ENCODE measurements around the gene NEB.
"Not testable (repeated sequence)": the region's sequence is repeated elsewhere in the genome, so short reads cannot be mapped to it uniquely, and the experiment has no call there.

Gene NEB

GRCh38 chr2:151654085-151654484 lies 80.2 kb downstream of the NEB start:
- WGBS (ENCODE audit: extremely low coverage, insufficient coverage, low lambda C conversion rate), result no CpG with 5 or more reads among the region's 3 CpGs
- H4K8ac ChIP-seq (ENCODE audit: low read depth, low read length), result no peak overlapping the region
- no peak overlapping the region for H3K4me3 ChIP-seq (ENCODE audit: low read length)
- no peaks in the 10 kb centered on the region for H3K79me2 ChIP-seq (ENCODE audit: control insufficient read depth, insufficient read depth, low read length)
- H2BK15ac ChIP-seq (replicated peaks; ENCODE audit: low read depth), result no peak overlapping the region
- no peak overlapping the region for H2BK120ac ChIP-seq (ENCODE audit: low read depth, low read length)
- H3K79me1 ChIP-seq (ENCODE audit: low read length), result no peaks in the 10 kb centered on the region
- no peak overlapping the region for H3K4ac ChIP-seq (ENCODE audit: low read depth, low read length)
- no peak overlapping the region for H3K18ac ChIP-seq (ENCODE audit: low read length)
- H4K5ac ChIP-seq (ENCODE audit: low read length), result no peak overlapping the region
- no peaks in the 10 kb centered on the region for H3K4me1 ChIP-seq (ENCODE audit: control insufficient read depth, low read depth, low read length)
- H3K56ac ChIP-seq (ENCODE audit: low read length), result no peak overlapping the region
- no peak overlapping the region for H2BK5ac ChIP-seq (ENCODE audit: low read length)
- no peak overlapping the region for H3K9ac ChIP-seq (ENCODE audit: low read length)
- H3K23ac ChIP-seq (ENCODE audit: low read length), result no peak overlapping the region
- H3K27me3 ChIP-seq (ENCODE audit: insufficient read depth, low read length, poor library complexity), result no peaks in the 10 kb centered on the region
- H2AK5ac ChIP-seq (ENCODE audit: low read length), result no peak overlapping the region
- H3K27ac ChIP-seq (ENCODE audit: low read depth, low read length), result no peak overlapping the region
- H3K36me3 ChIP-seq (ENCODE audit: control insufficient read depth, insufficient read depth, low read length), result no peaks in the 10 kb centered on the region
- no peak for DNase-seq
- H3K4me2 ChIP-seq (ENCODE audit: low read length), result no peak overlapping the region

GRCh38 chr2:151651274-151651673 lies 83.0 kb downstream of the NEB start:
- H4K8ac ChIP-seq (ENCODE audit: low read depth, low read length), result no peak overlapping the region
- H2BK5ac ChIP-seq (ENCODE audit: low read length), result no peak overlapping the region
- H3K79me1 ChIP-seq (ENCODE audit: low read length), result no peaks in the 10 kb centered on the region
- no CpG with 5 or more reads among the region's 3 CpGs for WGBS (ENCODE audit: extremely low coverage, insufficient coverage, low lambda C conversion rate)
- no peak overlapping the region for H4K5ac ChIP-seq (ENCODE audit: low read length)
- H3K27ac ChIP-seq (ENCODE audit: low read depth, low read length), result no peak overlapping the region
- H3K18ac ChIP-seq (ENCODE audit: low read length), result no peak overlapping the region
- H3K36me3 ChIP-seq (ENCODE audit: control insufficient read depth, insufficient read depth, low read length), result no peaks in the 10 kb centered on the region
- no peak overlapping the region for H3K4ac ChIP-seq (ENCODE audit: low read depth, low read length)
- no peaks in the 10 kb centered on the region for H3K4me1 ChIP-seq (ENCODE audit: control insufficient read depth, low read depth, low read length)
- H3K4me3 ChIP-seq (ENCODE audit: low read length), result no peak overlapping the region
- no peak for DNase-seq
- H3K56ac ChIP-seq (ENCODE audit: low read length), result no peak overlapping the region
- H3K4me2 ChIP-seq (ENCODE audit: low read length), result no peak overlapping the region
- no peak overlapping the region for H2BK120ac ChIP-seq (ENCODE audit: low read depth, low read length)
- no peak overlapping the region for H2AK5ac ChIP-seq (ENCODE audit: low read length)
- no peak overlapping the region for H3K23ac ChIP-seq (ENCODE audit: low read length)
- no peak overlapping the region for H2BK15ac ChIP-seq (replicated peaks; ENCODE audit: low read depth)
- no peaks in the 10 kb centered on the region for H3K27me3 ChIP-seq (ENCODE audit: insufficient read depth, low read length, poor library complexity)
- H3K9ac ChIP-seq (ENCODE audit: low read length), result no peak overlapping the region
- H3K79me2 ChIP-seq (ENCODE audit: control insufficient read depth, insufficient read depth, low read length), result no peaks in the 10 kb centered on the region

GRCh38 chr2:151650456-151650855 lies 83.8 kb downstream of the NEB start:
- H3K27me3 ChIP-seq (ENCODE audit: insufficient read depth, low read length, poor library complexity), result no peaks in the 10 kb centered on the region
- no peak overlapping the region for H3K27ac ChIP-seq (ENCODE audit: low read depth, low read length)
- no peak for DNase-seq
- no peaks in the 10 kb centered on the region for H3K36me3 ChIP-seq (ENCODE audit: control insufficient read depth, insufficient read depth, low read length)
- no peak overlapping the region for H3K9ac ChIP-seq (ENCODE audit: low read length)
- H2BK120ac ChIP-seq (ENCODE audit: low read depth, low read length), result no peak overlapping the region
- H4K8ac ChIP-seq (ENCODE audit: low read depth, low read length), result no peak overlapping the region
- H3K79me2 ChIP-seq (ENCODE audit: control insufficient read depth, insufficient read depth, low read length), result no peaks in the 10 kb centered on the region
- H2BK15ac ChIP-seq (replicated peaks; ENCODE audit: low read depth), result no peak overlapping the region
- H3K18ac ChIP-seq (ENCODE audit: low read length), result no peak overlapping the region
- H3K4me2 ChIP-seq (ENCODE audit: low read length), result no peak overlapping the region
- no peaks in the 10 kb centered on the region for H3K4me1 ChIP-seq (ENCODE audit: control insufficient read depth, low read depth, low read length)
- H3K23ac ChIP-seq (ENCODE audit: low read length), result no peak overlapping the region
- H4K5ac ChIP-seq (ENCODE audit: low read length), result no peak overlapping the region
- WGBS (ENCODE audit: extremely low coverage, insufficient coverage, low lambda C conversion rate), result no CpG with 5 or more reads among the region's 3 CpGs
- no peak overlapping the region for H3K4ac ChIP-seq (ENCODE audit: low read depth, low read length)
- no peak overlapping the region for H3K56ac ChIP-seq (ENCODE audit: low read length)
- H2BK5ac ChIP-seq (ENCODE audit: low read length), result no peak overlapping the region
- H2AK5ac ChIP-seq (ENCODE audit: low read length), result no peak overlapping the region
- no peak overlapping the region for H3K4me3 ChIP-seq (ENCODE audit: low read length)
- no peaks in the 10 kb centered on the region for H3K79me1 ChIP-seq (ENCODE audit: low read length)

- Histone ChIP-seq H4K8ac (ENCODE audit: low read depth, low read length) (no peak overlapping the region), H3K4me1 (ENCODE audit: control insufficient read depth, low read depth, low read length) (no peaks in the 10 kb centered on the region), H3K79me2 (ENCODE audit: control insufficient read depth, insufficient read depth, low read length) (no peaks in the 10 kb centered on the region), H3K4ac (ENCODE audit: low read depth, low read length) (no peak overlapping the region), H2BK120ac (ENCODE audit: low read depth, low read length) (no peak overlapping the region), H2BK15ac (replicated peaks; ENCODE audit: low read depth) (no peak overlapping the region), H3K23ac (ENCODE audit: low read length) (no peak overlapping the region), H3K36me3 (ENCODE audit: control insufficient read depth, insufficient read depth, low read length) (no peaks in the 10 kb centered on the region), H2AK5ac (ENCODE audit: low read length) (no peak overlapping the region), H3K4me2 (ENCODE audit: low read length) (no peak overlapping the region), H3K4me3 (ENCODE audit: low read length) (no peak overlapping the region), H3K79me1 (ENCODE audit: low read length) (no peaks in the 10 kb centered on the region), H3K9ac (ENCODE audit: low read length) (no peak overlapping the region), H3K18ac (ENCODE audit: low read length) (no peak overlapping the region), H3K27ac (ENCODE audit: low read depth, low read length) (no peak overlapping the region), H3K27me3 (ENCODE audit: insufficient read depth, low read length, poor library complexity) (no peaks in the 10 kb centered on the region), H4K5ac (ENCODE audit: low read length) (no peak overlapping the region), H2BK5ac (ENCODE audit: low read length) (no peak overlapping the region), H3K56ac (ENCODE audit: low read length) (no peak overlapping the region)
- no peak for DNase-seq
- no CpG with 5 or more reads among the region's 3 CpGs for WGBS (ENCODE audit: extremely low coverage, insufficient coverage, low lambda C conversion rate)
Observed at GRCh38 chr2:151649966-151650365, 84.3 kb downstream of the NEB start.

- no peak overlapping the region for H4K8ac ChIP-seq (ENCODE audit: low read depth, low read length)
- no peak for DNase-seq
- H3K27ac ChIP-seq (ENCODE audit: low read depth, low read length), result no peak overlapping the region
- no peaks in the 10 kb centered on the region for H3K36me3 ChIP-seq (ENCODE audit: control insufficient read depth, insufficient read depth, low read length)
- no peaks in the 10 kb centered on the region for H3K4me1 ChIP-seq (ENCODE audit: control insufficient read depth, low read depth, low read length)
- H3K79me2 ChIP-seq (ENCODE audit: control insufficient read depth, insufficient read depth, low read length), result no peaks in the 10 kb centered on the region
- no peak overlapping the region for H2BK120ac ChIP-seq (ENCODE audit: low read depth, low read length)
- H3K4ac ChIP-seq (ENCODE audit: low read depth, low read length), result no peak overlapping the region
- H3K9ac ChIP-seq (ENCODE audit: low read length), result no peak overlapping the region
- no peak overlapping the region for H3K23ac ChIP-seq (ENCODE audit: low read length)
- H3K4me3 ChIP-seq (ENCODE audit: low read length), result no peak overlapping the region
- no peak overlapping the region for H4K5ac ChIP-seq (ENCODE audit: low read length)
- no peaks in the 10 kb centered on the region for H3K27me3 ChIP-seq (ENCODE audit: insufficient read depth, low read length, poor library complexity)
- no peak overlapping the region for H3K56ac ChIP-seq (ENCODE audit: low read length)
- H3K79me1 ChIP-seq (ENCODE audit: low read length), result no peaks in the 10 kb centered on the region
- no peak overlapping the region for H2AK5ac ChIP-seq (ENCODE audit: low read length)
- H3K4me2 ChIP-seq (ENCODE audit: low read length), result no peak overlapping the region
- WGBS (ENCODE audit: extremely low coverage, insufficient coverage, low lambda C conversion rate), result no CpG with 5 or more reads among the region's 1 CpG
- H2BK15ac ChIP-seq (replicated peaks; ENCODE audit: low read depth), result no peak overlapping the region
- no peak overlapping the region for H3K18ac ChIP-seq (ENCODE audit: low read length)
- no peak overlapping the region for H2BK5ac ChIP-seq (ENCODE audit: low read length)
Observed at GRCh38 chr2:151649400-151649799, 84.9 kb downstream of the NEB start.

GRCh38 chr2:151646512-151646911 lies 87.8 kb downstream of the NEB start:
- not testable (repeated sequence) for H3K9ac ChIP-seq (ENCODE audit: low read length); H3K23ac ChIP-seq (ENCODE audit: low read length); DNase-seq; H3K36me3 ChIP-seq (ENCODE audit: control insufficient read depth, insufficient read depth, low read length); H3K4ac ChIP-seq (ENCODE audit: low read depth, low read length); H2AK5ac ChIP-seq (ENCODE audit: low read length); H3K18ac ChIP-seq (ENCODE audit: low read length); H3K4me3 ChIP-seq (ENCODE audit: low read length); H2BK15ac ChIP-seq (replicated peaks; ENCODE audit: low read depth); H2BK120ac ChIP-seq (ENCODE audit: low read depth, low read length); H4K8ac ChIP-seq (ENCODE audit: low read depth, low read length); H3K27ac ChIP-seq (ENCODE audit: low read depth, low read length); H2BK5ac ChIP-seq (ENCODE audit: low read length); H3K79me2 ChIP-seq (ENCODE audit: control insufficient read depth, insufficient read depth, low read length); H3K4me2 ChIP-seq (ENCODE audit: low read length); H3K27me3 ChIP-seq (ENCODE audit: insufficient read depth, low read length, poor library complexity); H3K56ac ChIP-seq (ENCODE audit: low read length); H4K5ac ChIP-seq (ENCODE audit: low read length); H3K79me1 ChIP-seq (ENCODE audit: low read length); H3K4me1 ChIP-seq (ENCODE audit: control insufficient read depth, low read depth, low read length)
- no CpG with 5 or more reads among the region's 4 CpGs for WGBS (ENCODE audit: extremely low coverage, insufficient coverage, low lambda C conversion rate)

Data from mesendoderm (in vitro differentiated cells).